NCI-H510A treated with DMSO at 0.1 percent for 48 hours (cell line): Measurements from ENCODE around the gene PADI1.

ENCODE experiments used
- DNase-seq: peaks from one replicate; lab custom pipeline; 2025; lab: John Stamatoyannopoulos, UW

The PADI1 gene

GRCh38 chr1:17244821-17245740, 40.2 kb downstream of the PADI1 start:
- DNase-seq = peak; percentile 38

- DNase-seq = no peak
Observed at GRCh38 chr1:17245816-17246325, 40.9 kb downstream of the PADI1 start.

- no peak for DNase-seq
Observed at GRCh38 chr1:17246971-17247370, 42.0 kb downstream of the PADI1 start.

GRCh38 chr1:17248781-17249180, 43.9 kb downstream of the PADI1 start, which contains the start of gene PADI3:
PADI3 (plus strand) TSS chr1:17249098; CDS start chr1:17249138, 40 bp downstream.
- DNase-seq = no peak

- no peak for DNase-seq
Observed at GRCh38 chr1:17250601-17251000, 45.7 kb downstream of the PADI1 start.

GRCh38 chr1:17251246-17251645, 46.3 kb downstream of the PADI1 start:
- DNase-seq = no peak

GRCh38 chr1:17251701-17252376, 46.9 kb downstream of the PADI1 start:
- no peak for DNase-seq

GRCh38 chr1:17255336-17255735, 50.4 kb downstream of the PADI1 start:
- no peak for DNase-seq

- DNase-seq = no peak
Observed at GRCh38 chr1:17258116-17258757, 53.3 kb downstream of the PADI1 start.

- DNase-seq = no peak
Observed at GRCh38 chr1:17258758-17259130, 53.8 kb downstream of the PADI1 start.

- DNase-seq = no peak
Observed at GRCh38 chr1:17259233-17259873, 54.4 kb downstream of the PADI1 start.

- DNase-seq = no peak
Observed at GRCh38 chr1:17260264-17260663, 55.3 kb downstream of the PADI1 start.

GRCh38 chr1:17260738-17261137, 55.8 kb downstream of the PADI1 start:
- no peak for DNase-seq

GRCh38 chr1:17263936-17264335, 59.0 kb downstream of the PADI1 start:
- DNase-seq = no peak

GRCh38 chr1:17264470-17264869, 59.5 kb downstream of the PADI1 start:
- DNase-seq = no peak

- DNase-seq = no peak
Observed at GRCh38 chr1:17265162-17265561, 60.2 kb downstream of the PADI1 start.

GRCh38 chr1:17265950-17266349, 61.0 kb downstream of the PADI1 start:
- no peak for DNase-seq

GRCh38 chr1:17270891-17271765, 66.2 kb downstream of the PADI1 start:
- no peak for DNase-seq

- no peak for DNase-seq
Observed at GRCh38 chr1:17272066-17272465, 67.1 kb downstream of the PADI1 start.

GRCh38 chr1:17272646-17273045, 67.7 kb downstream of the PADI1 start:
- no peak for DNase-seq

GRCh38 chr1:17273096-17273495, 68.2 kb downstream of the PADI1 start:
- DNase-seq = no peak
